H1 (cell line): ENCODE measurements around the gene FSIP1. TPM values are rescaled to one million over a fixed set of nuclear protein-coding genes. Genes with fewer than 3 reads are reported as not detected.

Source experiments
- CTCF ChIA-PET: fragments of 300-600 bp; sonication (Branson Sonifier 250); formaldehyde crosslinking; loops from one replicate; lab custom pipeline; 2021; ENCODE audit not compliant: partially characterized antibody; lab: Charles Lee
- POLR2A ChIA-PET: fragments of 300-600 bp; sonication (Branson Sonifier 250); formaldehyde crosslinking; loops from one replicate; lab custom pipeline; 2021; ENCODE audit warnings: inconsistent platforms; ENCODE audit not compliant: partially characterized antibody; lab: Charles Lee
- DNase-seq, 2 experiments: peaks; one replicate each; pipeline versions ENCODE4 v3.0.0 to v3.0.0-alpha.2; 2010 to 2022; ENCODE audit warnings: low spot score in 2 of 2, low read depth in 1 of 2, mixed read lengths in 1 of 2
- FAIRE-seq: peaks from 2 replicates; lab custom pipeline; 2011; peaks lifted over from hg19 to GRCh38; lab: Jason Lieb, UNC
- H2AFZ ChIP-seq: 2 replicates; pipeline ENCODE4 v1.8.1; 2012; ENCODE audit warnings: low read length, inconsistent platforms
- H2AK5ac ChIP-seq: 2 replicates; pipeline ENCODE4 v1.6.1; 2013; ENCODE audit warnings: low read depth, low read length
- H2BK120ac ChIP-seq: replicated peaks from 2 replicates; pipeline ENCODE3; 2013; ENCODE audit warnings: low read depth, low read length, inconsistent platforms
- H2BK12ac ChIP-seq: 2 replicates; pipeline ENCODE4 v1.6.1; 2013; ENCODE audit warnings: low read depth, low read length
- H2BK15ac ChIP-seq: 2 replicates; pipeline ENCODE4 v1.6.1; 2013; ENCODE audit warnings: low read length
- H2BK20ac ChIP-seq: 2 replicates; pipeline ENCODE4 v1.6.1; 2013; ENCODE audit warnings: low read length
- H2BK5ac ChIP-seq: 2 replicates; pipeline ENCODE4 v1.6.1; 2013; ENCODE audit warnings: low read depth, low read length
- H3K14ac ChIP-seq: 2 replicates; pipeline ENCODE4 v1.6.1; 2013; ENCODE audit warnings: inconsistent platforms; ENCODE audit not compliant: insufficient read length
- H3K18ac ChIP-seq: 2 replicates; pipeline ENCODE4 v1.6.1; 2013; ENCODE audit warnings: low read length; ENCODE audit errors: extremely low read depth
- H3K23ac ChIP-seq: 2 replicates; pipeline ENCODE4 v1.6.1; 2013; ENCODE audit warnings: inconsistent platforms; ENCODE audit not compliant: insufficient read length
- H3K23me2 ChIP-seq: 2 replicates; pipeline ENCODE4 v1.6.1; 2013; ENCODE audit warnings: low read depth, low read length
- H3K27ac ChIP-seq: 2 replicates; pipeline ENCODE4 v1.6.1; 2011; ENCODE audit warnings: low read depth, low read length, inconsistent platforms
- H3K27me3 ChIP-seq, 4 experiments: replicated peaks in 1 of 4; 1 replicate in 1 of 4; 2 replicates in 3 of 4; pipeline versions ENCODE4 v1.6.1 to v1.8.1; 2011 to 2013; ENCODE audit warnings: low read length in 3 of 4, mild to moderate bottlenecking in 3 of 4, inconsistent platforms in 2 of 4, mixed read lengths in 2 of 4, moderate library complexity in 1 of 4; ENCODE audit not compliant: control insufficient read depth in 3 of 4, insufficient read depth in 3 of 4; ENCODE audit errors: extremely low read depth in 1 of 4
- H3K36me3 ChIP-seq, 4 experiments: 2 replicates each; pipeline versions ENCODE4 v1.6.1 to v1.8.1; 2011 to 2013; ENCODE audit warnings: mild to moderate bottlenecking in 4 of 4, low read length in 3 of 4, moderate library complexity in 2 of 4, control low read depth in 1 of 4, inconsistent platforms in 1 of 4; ENCODE audit not compliant: insufficient read depth in 4 of 4, control insufficient read depth in 2 of 4
- H3K4ac ChIP-seq: replicated peaks from 2 replicates; pipeline ENCODE3; 2013; ENCODE audit warnings: low read length, low read depth, mixed read lengths, inconsistent platforms; ENCODE audit not compliant: insufficient read length
- H3K4me1 ChIP-seq, 4 experiments: replicated peaks in 1 of 4; 1 replicate in 1 of 4; 2 replicates in 3 of 4; pipeline versions ENCODE4 v1.6.1 to v1.8.1; 2011 to 2013; ENCODE audit warnings: low read length in 3 of 4, inconsistent platforms in 2 of 4, mixed read lengths in 1 of 4; ENCODE audit not compliant: insufficient read depth in 4 of 4, control insufficient read depth in 3 of 4
- H3K4me2 ChIP-seq, 2 experiments: 2 replicates each; pipeline versions ENCODE4 v1.6.1 to v1.8.1; 2011 to 2013; ENCODE audit warnings: low read depth in 2 of 2, low read length in 2 of 2, control low read depth in 1 of 2, inconsistent platforms in 1 of 2, mild to moderate bottlenecking in 1 of 2; ENCODE audit not compliant: insufficient read depth in 1 of 2
- H3K4me3 ChIP-seq, 4 experiments: fragments of 200-600, 300-600 bp in 1 of 4; sonication (generic), shearing (Covaris generic), sonication (Bioruptor Twin) in 1 of 4; 2 replicates each; pipeline versions ENCODE4 v1.5.1 to v1.8.1; 2011 to 2016; ENCODE audit warnings: low read length in 4 of 4, low read depth in 3 of 4, control low read depth in 2 of 4, inconsistent platforms in 2 of 4, mild to moderate bottlenecking in 2 of 4, mixed read lengths in 1 of 4, moderate library complexity in 1 of 4; ENCODE audit not compliant: insufficient read depth in 2 of 4; ENCODE audit errors: extremely low read depth in 1 of 4
- H3K56ac ChIP-seq: replicated peaks from 2 replicates; pipeline ENCODE3; 2013; ENCODE audit warnings: low read depth, mild to moderate bottlenecking, mixed read lengths, low read length, inconsistent platforms; ENCODE audit not compliant: insufficient read length
- H3K79me1 ChIP-seq: 2 replicates; pipeline ENCODE4 v1.6.1; 2013; ENCODE audit warnings: low read depth, low read length, control low read depth
- H3K79me2 ChIP-seq, 2 experiments: 2 replicates each; pipeline versions ENCODE4 v1.6.1 to v1.8.1; 2012 to 2013; ENCODE audit warnings: low read length in 2 of 2, mild to moderate bottlenecking in 2 of 2, inconsistent platforms in 1 of 2; ENCODE audit not compliant: insufficient read depth in 2 of 2, control insufficient read depth in 1 of 2
- H3K9ac ChIP-seq, 4 experiments: replicated peaks in 1 of 4; 1 replicate in 1 of 4; 2 replicates in 3 of 4; pipeline versions ENCODE4 v1.6.1 to v1.8.1; 2011 to 2013; ENCODE audit warnings: low read depth in 3 of 4, low read length in 3 of 4, control low read depth in 2 of 4, mild to moderate bottlenecking in 2 of 4, moderate library complexity in 2 of 4, inconsistent platforms in 1 of 4; ENCODE audit errors: extremely low read depth in 1 of 4
- H3K9me3 ChIP-seq, 2 experiments: 2 replicates each; pipeline versions ENCODE4 v1.6.1 to v1.8.1; 2012 to 2013; ENCODE audit warnings: mild to moderate bottlenecking in 2 of 2, moderate library complexity in 2 of 2, control low read depth in 1 of 2, inconsistent platforms in 1 of 2, low read depth in 1 of 2, low read length in 1 of 2, mixed read lengths in 1 of 2; ENCODE audit not compliant: insufficient read depth in 2 of 2
- H4K20me1 ChIP-seq, 2 experiments: replicated peaks in 1 of 2; 2 replicates each; pipeline versions ENCODE3 to v1.8.1; 2011 to 2013; ENCODE audit warnings: inconsistent platforms in 2 of 2, low read length in 2 of 2, mild to moderate bottlenecking in 1 of 2; ENCODE audit not compliant: insufficient read depth in 2 of 2, control insufficient read depth in 1 of 2
- H4K5ac ChIP-seq: 2 replicates; pipeline ENCODE4 v1.6.1; 2013; ENCODE audit warnings: low read length, low read depth, mixed read lengths, inconsistent platforms; ENCODE audit not compliant: insufficient read length
- H4K8ac ChIP-seq: 2 replicates; pipeline ENCODE4 v1.8.0; 2013; ENCODE audit warnings: mild to moderate bottlenecking, moderate library complexity, low read length, inconsistent platforms; ENCODE audit not compliant: insufficient read depth; ENCODE audit errors: extremely low read depth
- H4K91ac ChIP-seq: replicated peaks from 2 replicates; pipeline ENCODE3; 2013; ENCODE audit warnings: low read length, mixed read lengths, inconsistent platforms; ENCODE audit not compliant: insufficient read length
- BCL11A ChIP-seq, 2 experiments: IDR thresholded peaks; one replicate each; pipeline ENCODE4 v1.6.1; 2011; ENCODE audit warnings: low read depth in 2 of 2, low read length in 2 of 2, mild to moderate bottlenecking in 2 of 2
- CBX8 ChIP-seq: fragments of 300-800, 300-1000 bp; sonication (generic); IDR thresholded peaks from 2 replicates; pipeline ENCODE4 v1.7.1; 2016; ENCODE audit warnings: low read depth, low read length, borderline replicate concordance
- CREB1 ChIP-seq: IDR thresholded peaks from 2 replicates; pipeline ENCODE4 v1.6.1; 2012; ENCODE audit warnings: inconsistent platforms
- GABPA ChIP-seq: IDR thresholded peaks from 2 replicates; pipeline ENCODE4 v1.6.1; 2011; ENCODE audit warnings: mild to moderate bottlenecking, low read length, moderate library complexity, borderline replicate concordance; ENCODE audit not compliant: insufficient read depth
- KDM1A ChIP-seq: fragments of 200-600, 300-600 bp; sonication (generic); IDR thresholded peaks from 2 replicates; pipeline ENCODE4 v1.7.1; 2016; ENCODE audit warnings: mild to moderate bottlenecking, low read length, borderline replicate concordance
- MAFK ChIP-seq: IDR thresholded peaks from 2 replicates; pipeline ENCODE4 v1.6.1; 2012; ENCODE audit warnings: low read depth, mild to moderate bottlenecking, improper control_type of control experiment, low read length
- NRF1 ChIP-seq: IDR thresholded peaks from 2 replicates; pipeline ENCODE4 v1.6.1; 2011; ENCODE audit warnings: mild to moderate bottlenecking, low read depth, low read length, improper control_type of control experiment
- POLR2A ChIP-seq, 2 experiments: IDR thresholded peaks; 1 replicate in 1 of 2; 2 replicates in 1 of 2; pipeline ENCODE4 v1.6.1; 2011; ENCODE audit warnings: low read depth in 2 of 2, low read length in 2 of 2, mild to moderate bottlenecking in 2 of 2; ENCODE audit errors: control extremely low read depth in 1 of 2
- POLR2AphosphoS5 ChIP-seq: IDR thresholded peaks from 2 replicates; pipeline ENCODE4 v1.6.1; 2011; ENCODE audit warnings: low read depth, low read length
- WGBS, 2 experiments: shearing (Covaris generic) in 1 of 2; methylation state at CpG; one replicate each; pipeline versions ENCODE4 v1.1.6 to v1.1.7; 2013 to 2015; ENCODE audit warnings: low lambda C conversion rate in 2 of 2, mixed read lengths in 2 of 2, inconsistent platforms in 1 of 2, low coverage in 1 of 2, missing lambda C conversion rate in 1 of 2; ENCODE audit not compliant: insufficient replicate concordance in 2 of 2, insufficient coverage in 1 of 2, insufficient read length in 1 of 2; ENCODE audit errors: extremely low coverage in 1 of 2, missing lambda C conversion rate in 1 of 2; 5-methylcytosine and 5-hydroxymethylcytosine counted together
- polyA plus RNA-seq, 7 experiments: library from polyadenylated mRNA; depleted of rRNA in 3 of 7; stranded (reverse) in 5 of 7; unstranded in 2 of 7; fragments of >200 nt in 5 of 7; fragments of 200-250 nt in 2 of 7; gene quantifications; 1 replicate in 5 of 7; 2 replicates in 1 of 7; 4 replicates in 1 of 7; pipeline versions ENCODE4 v1.2.1 to v1.2.3, GENCODE V29; 2011 to 2013; ENCODE audit warnings: missing spikeins in 2 of 7, mixed read lengths in 2 of 7
- total RNA-seq: library from RNA; stranded (reverse); fragmentation: NEBNext Ultra II Directional; extraction: Animal tissue kit (Norgen Biotek cat#: 25700); gene quantifications from 2 replicates; pipeline ENCODE4 v1.2.1, GENCODE V29; 2021
- TF ChIP-seq, protein P1 (sequence below), 3 experiments: IDR thresholded peaks; 1 replicate in 2 of 3; 2 replicates in 1 of 3; pipeline versions ENCODE4 v1.5.1 to v1.6.1; 2011; ENCODE audit warnings: low read length in 3 of 3, mild to moderate bottlenecking in 3 of 3, inconsistent platforms in 2 of 3, low read depth in 1 of 3, moderate library complexity in 1 of 3; ENCODE audit not compliant: insufficient read depth in 1 of 3; ENCODE audit errors: control extremely low read depth in 1 of 3

Gene FSIP1
- total and polyA plus RNA-seq, 2 of the 8 experiments (the other 6 are each of a cell fraction or from before 2014, with no cell fraction given), result 0.18 to 1.3 TPM

DNA sequence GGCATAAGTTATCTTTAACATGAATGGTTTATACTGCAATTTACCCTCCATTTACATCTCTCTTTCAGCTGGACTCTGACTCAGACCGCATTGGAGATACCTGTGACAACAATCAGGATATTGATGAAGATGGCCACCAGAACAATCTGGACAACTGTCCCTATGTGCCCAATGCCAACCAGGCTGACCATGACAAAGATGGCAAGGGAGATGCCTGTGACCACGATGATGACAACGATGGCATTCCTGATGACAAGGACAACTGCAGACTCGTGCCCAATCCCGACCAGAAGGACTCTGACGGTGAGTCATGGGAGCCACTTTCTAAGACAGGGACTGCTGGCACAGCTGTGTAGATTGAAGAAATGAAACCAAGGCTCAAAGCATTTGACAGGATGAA, 190.1 kb downstream of the FSIP1 start:
- Histone ChIP-seq H4K5ac (no peak overlapping the region), H3K4me2 (no peak overlapping the region), H3K56ac (no peak overlapping the region), H3K23me2 (no peaks in the 10 kb centered on the region), H3K79me1 (no peaks in the 10 kb centered on the region), H3K4me3 (no peak overlapping the region), H3K9ac (no peak overlapping the region), H3K27ac (no peak overlapping the region), H4K8ac (no peak overlapping the region; the same call in 1 of the 2 replicates), H4K20me1 (peaks cover 0 to 2% of the 10 kb centered on the region in 2 experiments), H3K23ac (no peak overlapping the region), H3K79me2 (no peaks in the 10 kb centered on the region), H3K36me3 (peaks cover 53 to 94% (median 77%) of the 10 kb centered on the region in 4 experiments), H3K9me3 (no peaks in the 10 kb centered on the region), H2BK5ac (no peak overlapping the region), H2BK12ac (no peak overlapping the region), H3K4me1 (no peaks in the 10 kb centered on the region; a peak in 1 of 7 replicates), H2AK5ac (no peak overlapping the region)
- POLR2A ChIA-PET, result interaction anchor here (1.6 to 16.2 kb wide), 2 partner anchors 11 to 13 kb away, joined by 5 to 117 read pairs; partner anchors contain the start of gene THBS1
- DNase-seq, result no peak
- peak; percentile 91 for TF ChIP-seq POLR2AphosphoS5
- no peak for TF ChIP-seq GABPA
- TF ChIP-seq POLR2A (IDR thresholded peaks at IDR 0.05; ENCODE audit: control extremely low read depth in 1 of 2, low read depth in 2 of 2, low read length in 2 of 2), result peak in 1 of 2 experiments; percentile 54; a peak in 1 of 3 replicates
- no peak for TF ChIP-seq CREB1
- TF ChIP-seq MAFK, result no peak
- no peak for TF ChIP-seq BCL11A (IDR thresholded peaks at IDR 0.05; ENCODE audit: low read depth in 2 of 2, low read length in 2 of 2)
- TF ChIP-seq CBX8, result no peak
- TF ChIP-seq, protein P1, sequence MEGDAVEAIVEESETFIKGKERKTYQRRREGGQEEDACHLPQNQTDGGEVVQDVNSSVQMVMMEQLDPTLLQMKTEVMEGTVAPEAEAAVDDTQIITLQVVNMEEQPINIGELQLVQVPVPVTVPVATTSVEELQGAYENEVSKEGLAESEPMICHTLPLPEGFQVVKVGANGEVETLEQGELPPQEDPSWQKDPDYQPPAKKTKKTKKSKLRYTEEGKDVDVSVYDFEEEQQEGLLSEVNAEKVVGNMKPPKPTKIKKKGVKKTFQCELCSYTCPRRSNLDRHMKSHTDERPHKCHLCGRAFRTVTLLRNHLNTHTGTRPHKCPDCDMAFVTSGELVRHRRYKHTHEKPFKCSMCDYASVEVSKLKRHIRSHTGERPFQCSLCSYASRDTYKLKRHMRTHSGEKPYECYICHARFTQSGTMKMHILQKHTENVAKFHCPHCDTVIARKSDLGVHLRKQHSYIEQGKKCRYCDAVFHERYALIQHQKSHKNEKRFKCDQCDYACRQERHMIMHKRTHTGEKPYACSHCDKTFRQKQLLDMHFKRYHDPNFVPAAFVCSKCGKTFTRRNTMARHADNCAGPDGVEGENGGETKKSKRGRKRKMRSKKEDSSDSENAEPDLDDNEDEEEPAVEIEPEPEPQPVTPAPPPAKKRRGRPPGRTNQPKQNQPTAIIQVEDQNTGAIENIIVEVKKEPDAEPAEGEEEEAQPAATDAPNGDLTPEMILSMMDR (IDR thresholded peaks at IDR 0.05; ENCODE audit: control extremely low read depth in 1 of 3, insufficient read depth in 1 of 3, low read depth in 1 of 3, low read length in 3 of 3), result no peak
- TF ChIP-seq NRF1, result no peak
- TF ChIP-seq KDM1A, result no peak
- TF ChIP-seq, all 59 proteins: peak for 2
- no peak for FAIRE-seq
- Histone ChIP-seq H3K18ac (no peak overlapping the region), H2AFZ (no peak overlapping the region), H2BK120ac (no peak overlapping the region), H4K91ac (no peak overlapping the region), H3K27me3 (no peaks in the 10 kb centered on the region), H2BK15ac (no peak overlapping the region), H3K14ac (no peak overlapping the region), H2BK20ac (no peak overlapping the region), H3K4ac (no peak overlapping the region)
- WGBS, 2 experiments, result 93% methylated on average over 6 of the region's 6 CpGs; no CpG with 5 or more reads in 1 of the 2 experiments
- CTCF ChIA-PET, result interaction anchor here (0.6 to 1.9 kb wide), 2 partner anchors 10 to 52 kb away, joined by 5 to 15 read pairs; no protein-coding TSS in a partner anchor
